ENCODE measurements around the gene ELOVL7.
"Not testable (repeated sequence)": the region's sequence is repeated elsewhere in the genome, so short reads cannot be mapped to it uniquely, and the experiment has no call there.

- TF ChIP-seq CTCF (IDR thresholded peaks at IDR 0.05; ENCODE audit: control extremely low read depth in 1 of 3, insufficient read depth in 1 of 3, low read depth in 1 of 3, low read length in 3 of 3); SP1 (IDR thresholded peaks at IDR 0.05; ENCODE audit: low read depth, low read length); SRF (IDR thresholded peaks at IDR 0.05; ENCODE audit: low read depth, low read length); RNF2 (IDR thresholded peaks at IDR 0.05; ENCODE audit: borderline replicate concordance, low read depth, low read length, missing control alignments, poor library complexity, severe bottlenecking); KDM5A (IDR thresholded peaks at IDR 0.05; ENCODE audit: low read length); POLR2A (IDR thresholded peaks at IDR 0.05; ENCODE audit: control extremely low read depth in 1 of 2, low read depth in 2 of 2, low read length in 2 of 2): not testable (repeated sequence)
These were observed 128.7 kb downstream of the ELOVL7 start for GRCh38 chr5:60715201-60715928.
